Subcutaneous abdominal adipose tissue (tissue), 5 donors: ENCODE data around the gene GUCY1A1.
"Not testable (repeated sequence)": the region's sequence is repeated elsewhere in the genome, so short reads cannot be mapped to it uniquely, and the experiment has no call there.

ENCODE experiments used
- H3K27ac ChIP-seq: one replicate; pipeline ENCODE4 v1.7.0; 2013; ENCODE audit warnings: low read depth, mild to moderate bottlenecking, inconsistent platforms, low read length, moderate library complexity
- H3K27me3 ChIP-seq, 5 donors: one replicate each; pipeline ENCODE4 v1.7.0; 2013; ENCODE audit warnings: low read length in 5 of 5, inconsistent platforms in 1 of 5; ENCODE audit not compliant: control insufficient read depth in 5 of 5, insufficient read depth in 4 of 5
- H3K36me3 ChIP-seq, 5 donors: one replicate each; pipeline ENCODE4 v1.7.0; 2013; ENCODE audit warnings: low read length in 5 of 5; ENCODE audit not compliant: control insufficient read depth in 5 of 5, insufficient read depth in 5 of 5
- H3K4me1 ChIP-seq, 5 donors: one replicate each; pipeline ENCODE4 v1.7.0; 2013; ENCODE audit warnings: low read length in 5 of 5, mild to moderate bottlenecking in 3 of 5, moderate library complexity in 1 of 5; ENCODE audit not compliant: control insufficient read depth in 5 of 5, insufficient read depth in 5 of 5
- H3K4me3 ChIP-seq, 5 donors: one replicate each; pipeline ENCODE4 v1.7.0; 2013; ENCODE audit warnings: low read length in 5 of 5, low read depth in 1 of 5
- H3K9ac ChIP-seq, 5 donors: one replicate each; pipeline ENCODE4 v1.7.0; 2013; ENCODE audit warnings: low read length in 5 of 5, mild to moderate bottlenecking in 4 of 5, moderate library complexity in 3 of 5
- H3K9me3 ChIP-seq, 5 donors: one replicate each; pipeline ENCODE4 v1.7.0; 2013; ENCODE audit warnings: low read length in 5 of 5; ENCODE audit not compliant: control insufficient read depth in 5 of 5
- donor health status: healthy.
- donor health status: healthy.
- donor health status: healthy.
- donor health status: healthy.
- donor health status: healthy.

The GUCY1A1 gene

GRCh38 chr4:155638195-155638965 lies 28.3 kb upstream of the GUCY1A1 start:
- Histone ChIP-seq H3K9me3 (no peaks in the 10 kb centered on the region), H3K27ac (no peak overlapping the region), H3K4me3 (no peak overlapping the region), H3K36me3 (no peaks in the 10 kb centered on the region), H3K4me1 (peaks cover 0 to 7% (median 0%) of the 10 kb centered on the region in 5 donors), H3K9ac (no peak overlapping the region), H3K27me3 (no peaks in the 10 kb centered on the region)

GRCh38 chr4:155639704-155640523 lies 26.7 kb upstream of the GUCY1A1 start:
- Histone ChIP-seq H3K4me3 (no peak overlapping the region), H3K27ac (no peak overlapping the region), H3K4me1 (peaks cover 0 to 7% (median 0%) of the 10 kb centered on the region in 5 donors), H3K9ac (no peak overlapping the region), H3K36me3 (no peaks in the 10 kb centered on the region), H3K27me3 (no peaks in the 10 kb centered on the region), H3K9me3 (no peaks in the 10 kb centered on the region)

- Histone ChIP-seq H3K9ac (no peak overlapping the region), H3K4me1 (peaks cover 0 to 7% (median 0%) of the 10 kb centered on the region in 5 donors), H3K36me3 (no peaks in the 10 kb centered on the region), H3K27ac (no peak overlapping the region), H3K4me3 (no peak overlapping the region), H3K9me3 (no peaks in the 10 kb centered on the region), H3K27me3 (no peaks in the 10 kb centered on the region)
Measured at GRCh38 chr4:155640751-155641150, 25.9 kb upstream of the GUCY1A1 start.

- Histone ChIP-seq H3K9ac (no peak overlapping the region), H3K27me3 (no peaks in the 10 kb centered on the region), H3K9me3 (no peaks in the 10 kb centered on the region), H3K27ac (no peak overlapping the region), H3K36me3 (no peaks in the 10 kb centered on the region), H3K4me1 (peaks cover 0 to 7% (median 0%) of the 10 kb centered on the region in 5 donors), H3K4me3 (no peak overlapping the region)
Measured at GRCh38 chr4:155643087-155643486, 23.6 kb upstream of the GUCY1A1 start.

- Histone ChIP-seq H3K36me3 (no peaks in the 10 kb centered on the region), H3K9ac (no peak overlapping the region), H3K9me3 (no peaks in the 10 kb centered on the region), H3K4me3 (no peak overlapping the region), H3K27me3 (no peaks in the 10 kb centered on the region), H3K27ac (no peak overlapping the region), H3K4me1 (no peaks in the 10 kb centered on the region)
Measured at GRCh38 chr4:155646001-155646400, 20.6 kb upstream of the GUCY1A1 start.

GRCh38 chr4:155650785-155651184 lies 15.9 kb upstream of the GUCY1A1 start:
- H3K9me3 ChIP-seq, H3K27ac ChIP-seq, H3K9ac ChIP-seq, H3K4me3 ChIP-seq, H3K36me3 ChIP-seq, H3K27me3 ChIP-seq, H3K4me1 ChIP-seq: not testable (repeated sequence)

- H3K27me3 ChIP-seq, result no peaks in the 10 kb centered on the region
- no peak overlapping the region for H3K4me3 ChIP-seq
- no peaks in the 10 kb centered on the region for H3K4me1 ChIP-seq
- no peaks in the 10 kb centered on the region for H3K36me3 ChIP-seq
- no peak overlapping the region for H3K9ac ChIP-seq
- no peak overlapping the region for H3K27ac ChIP-seq
- H3K9me3 ChIP-seq, result peaks cover 0 to 4% (median 0%) of the 10 kb centered on the region in 5 donors
Measured at GRCh38 chr4:155653052-155653451, 13.6 kb upstream of the GUCY1A1 start.

- Histone ChIP-seq H3K27me3 (no peaks in the 10 kb centered on the region), H3K9me3 (peaks cover 0 to 7% (median 0%) of the 10 kb centered on the region in 5 donors), H3K9ac (no peak overlapping the region), H3K4me3 (no peak overlapping the region), H3K4me1 (peaks cover 0 to 4% (median 0%) of the 10 kb centered on the region in 5 donors), H3K27ac (no peak overlapping the region), H3K36me3 (no peaks in the 10 kb centered on the region)
Measured at GRCh38 chr4:155656025-155656424, 10.6 kb upstream of the GUCY1A1 start.

GRCh38 chr4:155657169-155657568 lies 9.5 kb upstream of the GUCY1A1 start:
- no peak overlapping the region for H3K9ac ChIP-seq
- H3K27ac ChIP-seq, result no peak overlapping the region
- H3K4me1 ChIP-seq, result peaks cover 0 to 4% (median 0%) of the 10 kb centered on the region in 5 donors
- H3K4me3 ChIP-seq, result no peak overlapping the region
- H3K27me3 ChIP-seq, result no peaks in the 10 kb centered on the region
- H3K9me3 ChIP-seq, result peaks cover 0 to 7% (median 0%) of the 10 kb centered on the region in 5 donors
- no peaks in the 10 kb centered on the region for H3K36me3 ChIP-seq
